Hepatocyte (in vitro differentiated cells): ENCODE data around the gene NKX1-1. TPM values are rescaled to one million over a fixed set of nuclear protein-coding genes. Genes with fewer than 3 reads are reported as not detected.
A peak's percentile ranks its signal among the peaks of the same experiment; 100 is the strongest.

ENCODE experiments used
- DNase-seq: peaks from one replicate; pipeline ENCODE4 v3.0.0-alpha.2; 2016; ENCODE audit warnings: low spot score
- H2AFZ ChIP-seq: fragments of 200-600 bp; sonication (generic); 2 replicates; pipeline ENCODE4 v1.6.0; 2016; ENCODE audit warnings: antibody characterized with exemption, mild to moderate bottlenecking
- H3K27ac ChIP-seq: fragments of 200-600 bp; sonication (generic); 2 replicates; pipeline ENCODE4 v1.5.1; 2016; ENCODE audit warnings: mild to moderate bottlenecking
- H3K27me3 ChIP-seq: fragments of 200-600 bp; sonication (generic); 2 replicates; pipeline ENCODE4 v1.6.1; 2016
- H3K36me3 ChIP-seq: fragments of 200-600 bp; sonication (generic); replicated peaks from 2 replicates; pipeline ENCODE4 v1.5.1; 2016; ENCODE audit warnings: low read depth; ENCODE audit not compliant: insufficient read depth
- H3K4me1 ChIP-seq: fragments of 200-600 bp; sonication (generic); 2 replicates; pipeline ENCODE4 v1.5.1; 2016; ENCODE audit warnings: mild to moderate bottlenecking, moderate library complexity; ENCODE audit not compliant: insufficient read depth
- H3K4me2 ChIP-seq: fragments of 200-600 bp; sonication (generic); 2 replicates; pipeline ENCODE4 v1.6.0; 2016
- H3K4me3 ChIP-seq: fragments of 200-600 bp; sonication (generic); 2 replicates; pipeline ENCODE4 v1.5.1; 2016; ENCODE audit warnings: mild to moderate bottlenecking
- H3K79me2 ChIP-seq: fragments of 200-600 bp; sonication (generic); 2 replicates; pipeline ENCODE4 v1.6.0; 2017; ENCODE audit warnings: mild to moderate bottlenecking
- H3K9me2 ChIP-seq: fragments of 200-600 bp; sonication (generic); replicated peaks from 2 replicates; pipeline ENCODE4 v1.6.0; 2017; ENCODE audit warnings: mild to moderate bottlenecking; ENCODE audit not compliant: insufficient read depth
- H3K9me3 ChIP-seq: fragments of 200-600 bp; sonication (generic); 2 replicates; pipeline ENCODE4 v1.5.1; 2016; ENCODE audit warnings: low read depth, mild to moderate bottlenecking
- H4K20me1 ChIP-seq: fragments of 200-600 bp; sonication (generic); 2 replicates; pipeline ENCODE4 v1.6.0; 2016; ENCODE audit warnings: mild to moderate bottlenecking; ENCODE audit not compliant: insufficient read depth, poor library complexity, severe bottlenecking
- EZH2 ChIP-seq: fragments of 200-600 bp; sonication (generic); IDR thresholded peaks from 2 replicates; pipeline ENCODE4 v1.6.1; 2016; ENCODE audit warnings: antibody characterized with exemption, mild to moderate bottlenecking, borderline replicate concordance
- EZH2phosphoT487 ChIP-seq: fragments of 200-600 bp; sonication (generic); IDR thresholded peaks from one replicate; pipeline ENCODE4 v1.6.1; 2018; ENCODE audit warnings: antibody characterized with exemption, mild to moderate bottlenecking, low read depth, moderate library complexity; ENCODE audit not compliant: unreplicated experiment, severe bottlenecking
- WGBS: methylation state at CpG from one replicate; pipeline ENCODE4 v1.1.6; 2016; ENCODE audit warnings: low lambda C conversion rate; ENCODE audit errors: missing lambda C conversion rate; 5-methylcytosine and 5-hydroxymethylcytosine counted together
- polyA plus RNA-seq: library from polyadenylated mRNA; unstranded; fragments of >200 nt; fragmentation: Nextera tagmentation; extraction: Ambion mirVana; gene quantifications from 2 replicates; pipeline ENCODE4 v1.2.1, GENCODE V29; 2016
- total RNA-seq: library from RNA; depleted of rRNA; stranded (reverse); fragments of >200 nt; gene quantifications from 2 replicates; pipeline ENCODE4 v1.2.3, GENCODE V29; 2014
- TF ChIP-seq, protein P1 (sequence below): fragments of 200-600 bp; sonication (generic); IDR thresholded peaks from 2 replicates; pipeline ENCODE4 v1.5.1; 2016; ENCODE audit warnings: antibody characterized with exemption, mild to moderate bottlenecking; ENCODE audit not compliant: poor library complexity

The NKX1-1 gene
- total and polyA plus RNA-seq, 2 experiments from 2014 or later, result not detected

DNA sequence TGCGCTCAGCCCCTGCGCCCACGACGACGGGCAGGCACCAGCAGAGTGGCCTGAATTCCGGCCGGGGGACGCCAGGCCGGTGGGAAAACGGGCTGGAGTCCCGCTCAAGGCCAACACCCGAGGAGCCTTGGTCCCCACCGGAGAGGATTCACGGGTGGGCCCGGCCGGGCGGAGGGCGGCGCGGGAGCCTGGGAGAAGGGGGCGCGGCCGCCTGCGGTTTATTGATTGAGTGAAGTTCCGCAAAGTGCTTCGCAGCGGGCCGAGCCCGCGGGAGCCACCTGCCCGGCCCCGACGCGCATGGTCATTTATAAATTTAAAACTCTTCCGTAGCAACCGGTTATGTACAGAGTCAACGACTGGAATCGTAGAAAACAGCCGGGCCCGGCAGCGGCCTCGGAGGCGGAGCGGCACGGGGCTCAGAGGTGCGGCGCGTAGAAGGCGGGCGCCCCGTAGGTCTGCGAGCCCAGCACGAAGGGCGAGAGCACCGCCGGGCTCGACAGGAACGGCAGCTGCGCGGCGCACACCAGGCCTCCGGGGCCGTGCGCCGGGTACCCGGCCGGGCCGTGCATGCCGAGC lies 3.6 kb downstream of the NKX1-1 start:
- Histone ChIP-seq H3K4me3 (no peak overlapping the region), H3K27ac (no peak overlapping the region), H3K9me3 (no peaks in the 10 kb centered on the region), H3K4me2 (no peak overlapping the region), H3K79me2 (no peaks in the 10 kb centered on the region), H3K9me2 (no peaks in the 10 kb centered on the region), H4K20me1 (no peaks in the 10 kb centered on the region), H3K36me3 (no peaks in the 10 kb centered on the region), H3K27me3 (peaks cover 47% of the 10 kb centered on the region), H2AFZ (no peak overlapping the region), H3K4me1 (no peaks in the 10 kb centered on the region)
- TF ChIP-seq EZH2phosphoT487 (no peak), EZH2 (peak; percentile 49)
- TF ChIP-seq, protein P1, sequence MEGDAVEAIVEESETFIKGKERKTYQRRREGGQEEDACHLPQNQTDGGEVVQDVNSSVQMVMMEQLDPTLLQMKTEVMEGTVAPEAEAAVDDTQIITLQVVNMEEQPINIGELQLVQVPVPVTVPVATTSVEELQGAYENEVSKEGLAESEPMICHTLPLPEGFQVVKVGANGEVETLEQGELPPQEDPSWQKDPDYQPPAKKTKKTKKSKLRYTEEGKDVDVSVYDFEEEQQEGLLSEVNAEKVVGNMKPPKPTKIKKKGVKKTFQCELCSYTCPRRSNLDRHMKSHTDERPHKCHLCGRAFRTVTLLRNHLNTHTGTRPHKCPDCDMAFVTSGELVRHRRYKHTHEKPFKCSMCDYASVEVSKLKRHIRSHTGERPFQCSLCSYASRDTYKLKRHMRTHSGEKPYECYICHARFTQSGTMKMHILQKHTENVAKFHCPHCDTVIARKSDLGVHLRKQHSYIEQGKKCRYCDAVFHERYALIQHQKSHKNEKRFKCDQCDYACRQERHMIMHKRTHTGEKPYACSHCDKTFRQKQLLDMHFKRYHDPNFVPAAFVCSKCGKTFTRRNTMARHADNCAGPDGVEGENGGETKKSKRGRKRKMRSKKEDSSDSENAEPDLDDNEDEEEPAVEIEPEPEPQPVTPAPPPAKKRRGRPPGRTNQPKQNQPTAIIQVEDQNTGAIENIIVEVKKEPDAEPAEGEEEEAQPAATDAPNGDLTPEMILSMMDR, result no peak
- DNase-seq, result peak; percentile 2
- WGBS, result 66% methylated on average over 44 of the region's 69 CpGs

DNA sequence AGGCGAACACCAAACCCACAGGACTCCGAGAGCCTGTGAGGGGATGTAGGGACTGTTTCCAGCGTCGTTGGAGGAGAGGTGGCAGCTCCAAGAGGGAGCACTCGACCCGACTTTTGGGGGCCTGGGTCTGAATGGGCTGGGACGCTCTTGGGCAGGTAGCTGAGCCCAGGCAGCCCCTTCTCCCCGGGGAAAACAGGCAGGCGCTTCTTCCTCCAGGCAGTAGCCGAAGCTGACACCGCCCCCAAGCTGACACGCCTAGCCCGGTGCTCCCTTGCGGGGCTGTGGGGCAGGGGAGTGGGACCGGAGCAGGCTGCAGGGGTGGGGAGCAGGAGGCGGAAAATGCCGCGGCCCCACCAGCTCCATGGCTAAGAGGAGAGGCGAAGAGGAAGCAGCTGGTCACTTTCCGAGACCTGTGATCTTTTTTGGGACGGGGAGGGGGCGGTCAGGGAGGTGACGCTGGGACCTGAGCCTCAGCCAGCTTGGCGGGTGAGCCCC lies 4.2 kb downstream of the NKX1-1 start:
- 64% methylated on average over 17 of the region's 24 CpGs for WGBS

DNA sequence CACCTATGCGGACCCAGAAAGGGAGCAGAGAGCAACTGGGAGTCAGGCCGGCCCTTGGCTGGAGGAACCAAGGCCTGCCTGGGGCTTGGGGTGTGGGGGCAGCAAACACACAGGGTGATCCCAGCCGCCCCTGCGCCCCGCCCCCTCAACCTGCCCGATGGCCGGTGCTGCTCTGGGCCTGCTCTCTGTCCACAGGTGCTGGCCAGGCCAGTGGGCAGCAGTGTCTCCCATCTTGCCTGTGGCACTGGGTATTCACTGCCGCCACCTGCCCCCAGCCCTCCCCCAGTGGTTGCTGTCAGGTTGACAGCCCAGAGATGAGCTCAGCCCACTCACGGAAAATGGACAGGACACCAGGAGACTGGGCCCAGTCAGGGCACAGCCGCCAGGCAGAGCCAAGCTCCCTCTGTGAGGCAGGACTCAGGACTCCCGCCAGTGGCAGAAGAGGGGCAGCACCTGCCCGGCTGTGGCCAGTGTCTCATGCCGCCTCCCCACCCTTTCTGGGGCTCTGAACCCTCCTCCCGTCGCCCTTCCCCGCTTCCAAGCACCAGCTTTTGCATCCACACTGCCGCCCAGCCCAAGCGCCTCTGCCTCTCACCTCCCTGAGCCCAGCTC lies 4.7 kb downstream of the NKX1-1 start:
- DNase-seq, result peak; percentile 2
- Histone ChIP-seq H3K79me2 (no peaks in the 10 kb centered on the region), H4K20me1 (no peaks in the 10 kb centered on the region), H3K9me2 (no peaks in the 10 kb centered on the region), H3K27ac (no peak overlapping the region), H3K4me3 (no peak overlapping the region), H3K27me3 (peaks cover 36% of the 10 kb centered on the region), H2AFZ (no peak overlapping the region), H3K4me2 (no peak overlapping the region), H3K4me1 (no peaks in the 10 kb centered on the region), H3K36me3 (no peaks in the 10 kb centered on the region), H3K9me3 (no peaks in the 10 kb centered on the region)
- TF ChIP-seq EZH2 (no peak), EZH2phosphoT487 (no peak)
- TF ChIP-seq, protein P1, result no peak
- 85% methylated on average over 15 of the region's 18 CpGs for WGBS

More for the DNA sequence above, 4.2 kb downstream of the NKX1-1 start:
- Histone ChIP-seq H3K27ac (no peak overlapping the region), H3K4me1 (no peaks in the 10 kb centered on the region), H3K4me2 (no peak overlapping the region), H3K79me2 (no peaks in the 10 kb centered on the region), H4K20me1 (no peaks in the 10 kb centered on the region), H3K36me3 (no peaks in the 10 kb centered on the region), H3K27me3 (peaks cover 42% of the 10 kb centered on the region), H3K4me3 (no peak overlapping the region), H3K9me2 (no peaks in the 10 kb centered on the region), H2AFZ (no peak overlapping the region), H3K9me3 (no peaks in the 10 kb centered on the region)
- no peak for TF ChIP-seq EZH2
- TF ChIP-seq, protein P1, result no peak
- no peak for TF ChIP-seq EZH2phosphoT487
- peak; percentile 2 for DNase-seq
